Activated CD8-positive, alpha-beta memory T cell treated with anti-CD3 and anti-CD28 coated beads for 48 hours (primary cell): ENCODE data around the gene ANKS1B.
"Not testable (repeated sequence)": the region's sequence is repeated elsewhere in the genome, so short reads cannot be mapped to it uniquely, and the experiment has no call there.

Source experiments
- DNase-seq, 3 experiments: peaks; one replicate each; pipeline ENCODE4 v3.0.0-alpha.2; 2020; ENCODE audit warnings: low read depth in 2 of 3, low spot score in 2 of 3

Gene ANKS1B

DNA sequence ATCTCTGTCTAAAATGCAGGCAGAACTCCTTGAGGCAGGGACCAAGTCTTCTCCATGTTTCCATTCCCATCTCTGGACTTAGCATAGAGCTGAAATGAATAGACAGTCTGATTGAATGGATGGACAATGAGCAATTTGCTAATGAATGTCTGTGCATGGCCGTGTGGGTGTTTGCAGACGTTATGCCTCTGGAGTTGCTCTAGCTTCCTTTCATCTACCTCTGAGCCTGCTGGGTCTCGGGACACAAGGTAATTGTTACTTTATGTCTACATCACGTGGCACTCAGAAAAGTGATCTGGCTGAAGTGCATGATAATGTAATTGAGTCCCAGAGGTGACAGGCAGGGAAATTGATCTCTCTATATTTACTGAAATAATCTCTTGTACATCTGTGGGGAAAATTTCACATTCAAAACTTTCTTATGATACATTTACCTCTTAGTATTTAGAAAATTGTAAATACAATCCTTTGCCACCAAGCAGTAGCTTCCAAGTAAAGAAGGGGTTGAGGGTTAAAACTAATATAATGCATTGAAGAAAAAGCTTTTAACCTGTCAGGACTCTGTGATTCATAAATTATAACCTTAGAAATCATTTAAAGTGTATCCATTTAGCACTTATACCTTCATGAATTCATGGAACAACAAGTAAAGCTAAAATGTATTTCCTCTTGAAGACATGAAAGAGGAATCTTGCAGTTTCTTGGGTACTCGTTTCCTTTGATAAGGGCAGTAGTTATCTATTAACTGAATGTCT is 915.6 kb downstream of the ANKS1B start:
- DNase-seq = no peak

DNA sequence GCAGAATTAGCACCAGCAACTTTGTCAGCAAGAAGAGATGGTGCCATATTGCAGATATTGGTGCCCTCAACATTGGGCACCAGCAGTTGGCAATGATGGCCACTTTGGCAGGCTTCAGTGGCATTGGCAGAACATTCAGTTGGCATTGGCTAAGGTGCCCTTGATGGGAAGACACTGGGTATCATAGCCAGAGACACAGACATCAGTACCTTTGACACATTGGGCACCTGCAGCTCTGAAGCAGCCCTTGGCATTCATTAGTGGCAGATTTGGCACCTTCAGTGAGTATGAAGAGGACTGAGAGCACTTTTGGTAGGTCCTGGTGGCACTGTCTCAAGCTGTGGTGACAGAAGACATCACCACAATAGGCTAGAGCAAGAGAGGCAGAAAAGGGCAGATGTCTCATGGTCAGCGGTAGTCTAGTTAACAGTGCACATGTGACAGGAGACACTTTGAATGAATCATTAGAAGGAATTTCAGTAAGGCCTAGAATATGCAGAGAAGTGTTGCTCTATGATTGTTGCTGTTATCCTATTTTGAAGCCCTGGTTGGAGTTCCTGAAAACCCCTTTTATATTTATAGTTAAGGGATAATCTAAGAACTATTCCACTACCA is 917.5 kb downstream of the ANKS1B start:
- no peak for DNase-seq

DNA sequence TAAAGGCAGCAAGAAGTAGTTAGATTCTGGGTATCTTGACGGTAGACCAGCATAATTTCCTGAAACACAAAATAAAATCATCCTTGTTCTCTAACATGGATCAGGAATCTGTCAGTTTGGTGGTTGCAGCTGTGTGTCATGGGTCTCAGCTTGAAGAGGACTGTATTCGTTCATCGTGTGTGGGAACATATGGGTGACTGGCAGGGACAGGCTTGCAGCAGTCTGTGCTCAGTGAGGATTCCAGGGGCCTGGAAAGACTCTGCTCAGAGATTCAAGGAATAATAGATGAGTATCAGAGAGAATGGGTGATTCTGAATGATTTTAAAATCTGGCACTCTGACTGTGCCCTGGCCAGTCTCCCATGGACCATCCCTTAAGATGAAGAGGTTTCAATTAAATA is 918.0 kb downstream of the ANKS1B start:
- DNase-seq = no peak

DNA sequence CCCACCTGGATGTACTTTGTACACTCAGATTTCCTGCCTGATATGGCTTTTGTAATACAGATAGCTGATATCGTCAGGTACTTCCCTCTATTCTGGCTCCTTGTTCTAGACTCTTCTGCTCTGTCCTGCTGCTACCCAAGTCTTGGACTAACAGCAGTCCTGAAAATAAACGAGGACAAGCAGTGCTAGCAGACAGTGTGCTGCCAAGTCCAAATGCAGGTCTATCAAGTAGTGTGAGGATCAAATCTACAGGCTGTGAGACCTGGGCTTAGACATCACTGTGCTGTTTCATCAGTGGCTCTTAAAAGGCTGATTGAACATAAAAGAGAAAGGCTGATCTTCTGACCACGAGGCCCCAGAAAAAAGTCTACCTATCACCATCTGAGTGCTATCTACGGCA is 921.6 kb downstream of the ANKS1B start:
- no peak for DNase-seq

GRCh38 chr12:99059824-99060511 is 924.8 kb downstream of the ANKS1B start:
- no peak for DNase-seq

GRCh38 chr12:99057670-99058069 is 927.1 kb downstream of the ANKS1B start:
- no peak for DNase-seq

DNA sequence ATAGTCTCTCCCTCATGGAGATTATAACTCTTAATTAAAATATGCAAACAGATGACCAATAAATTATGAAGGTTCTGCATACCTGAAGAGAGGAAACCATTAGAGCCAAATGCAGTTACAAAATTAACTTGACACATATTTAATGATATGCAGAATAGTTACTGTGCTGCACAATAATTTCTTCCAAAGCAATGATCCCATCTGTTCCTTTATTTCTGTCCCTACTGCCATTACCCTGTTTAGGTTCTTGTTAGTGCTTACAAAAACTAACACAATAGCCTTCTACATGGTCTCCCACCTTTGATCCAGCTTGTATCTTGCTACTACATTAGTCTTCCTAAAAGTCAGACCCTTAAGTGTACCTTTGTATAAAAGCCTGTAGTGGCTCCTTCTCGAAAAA is 928.5 kb downstream of the ANKS1B start:
- DNase-seq = no peak

- no peak for DNase-seq
These were observed 929.4 kb downstream of the ANKS1B start for GRCh38 chr12:99055299-99055698.

DNA sequence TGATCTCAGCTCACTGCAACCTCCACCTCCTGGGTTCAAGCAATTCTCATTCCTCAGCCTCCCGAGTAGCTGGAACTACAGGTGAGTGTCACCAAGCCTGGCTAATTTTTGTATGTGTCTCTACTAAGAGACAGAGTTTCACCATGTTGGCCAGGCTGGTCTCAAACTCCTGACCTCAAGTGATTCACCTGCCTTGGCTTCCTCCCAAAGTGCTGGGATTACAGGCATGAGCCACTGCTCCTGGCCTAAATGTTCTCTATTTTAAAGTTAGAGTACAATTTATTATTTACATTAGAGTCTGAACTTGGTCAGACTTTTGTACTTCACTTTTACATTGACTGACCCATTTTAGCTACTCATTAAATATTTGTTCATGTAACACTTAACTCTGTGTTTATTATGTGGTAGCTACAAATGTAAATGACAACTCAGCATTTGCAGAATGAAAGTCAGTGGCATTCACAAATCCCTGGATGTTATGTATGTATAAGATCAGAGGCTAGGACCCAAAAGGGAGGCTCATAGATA is 930.1 kb downstream of the ANKS1B start:
- DNase-seq = no peak

- DNase-seq = no peak
These were observed 930.9 kb downstream of the ANKS1B start for GRCh38 chr12:99053616-99054362.

- no peak for DNase-seq
These were observed 935.0 kb downstream of the ANKS1B start for GRCh38 chr12:99049774-99050173.

DNA sequence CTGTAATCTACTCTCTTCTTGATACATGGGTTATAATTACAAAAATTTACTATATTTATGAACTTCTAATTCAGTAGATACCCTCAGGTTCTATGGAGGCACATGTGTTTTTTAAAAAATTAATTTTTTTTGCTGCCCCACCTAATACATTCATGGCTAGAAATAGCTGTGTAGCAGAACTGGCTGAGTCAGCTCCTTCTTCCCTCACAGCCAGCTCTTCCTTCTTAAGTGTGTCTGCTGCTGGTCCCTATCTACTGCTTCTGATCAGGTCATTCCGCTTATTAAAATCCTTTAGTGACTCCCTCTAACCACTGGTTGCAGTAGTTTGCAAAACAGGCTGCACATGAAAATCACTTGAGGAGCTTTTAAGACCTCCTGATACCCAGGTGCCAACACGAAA is 939.6 kb downstream of the ANKS1B start:
- DNase-seq = no peak

- no peak for DNase-seq
These were observed 941.3 kb downstream of the ANKS1B start for GRCh38 chr12:99043319-99043914.

DNA sequence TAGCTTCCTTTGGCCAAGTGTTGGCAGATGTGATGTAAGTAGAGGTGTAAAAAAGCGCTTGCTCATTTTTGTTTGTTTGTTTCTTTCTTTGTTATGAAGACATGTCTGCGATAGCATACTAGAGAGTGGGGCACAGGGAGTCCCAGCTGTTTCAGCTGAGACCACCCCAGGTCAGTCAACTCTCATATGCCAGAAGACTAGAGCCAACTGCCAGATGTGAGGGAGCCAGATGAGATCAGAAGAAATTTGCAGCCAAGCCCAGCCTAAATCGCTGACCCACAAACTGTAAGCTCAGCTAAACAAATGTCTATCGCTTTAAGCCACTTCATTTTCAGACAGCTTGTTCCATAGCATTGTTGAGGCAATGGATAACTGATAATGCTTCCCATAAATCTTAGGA is 942.5 kb downstream of the ANKS1B start:
- no peak for DNase-seq

GRCh38 chr12:99039367-99040120 is 945.2 kb downstream of the ANKS1B start:
- no peak for DNase-seq

DNA sequence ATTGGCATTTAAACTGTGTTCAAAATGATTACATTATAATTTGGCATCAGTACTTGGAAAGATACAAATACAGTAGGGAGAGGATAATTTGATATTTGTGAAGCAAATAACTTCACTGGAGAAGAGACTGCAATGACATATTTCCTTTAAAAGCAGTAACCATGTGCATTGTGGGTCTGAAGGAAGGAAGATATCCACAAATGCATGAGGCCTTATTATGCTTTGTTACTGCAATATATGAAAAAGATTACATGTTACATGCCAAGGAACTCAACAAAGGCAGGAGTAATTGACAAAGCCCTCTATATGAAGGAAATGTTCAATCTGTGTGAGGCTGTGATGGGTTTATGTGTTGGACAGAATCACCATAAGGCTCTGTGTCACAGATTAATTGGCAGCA is 948.2 kb downstream of the ANKS1B start:
- no peak for DNase-seq

DNA sequence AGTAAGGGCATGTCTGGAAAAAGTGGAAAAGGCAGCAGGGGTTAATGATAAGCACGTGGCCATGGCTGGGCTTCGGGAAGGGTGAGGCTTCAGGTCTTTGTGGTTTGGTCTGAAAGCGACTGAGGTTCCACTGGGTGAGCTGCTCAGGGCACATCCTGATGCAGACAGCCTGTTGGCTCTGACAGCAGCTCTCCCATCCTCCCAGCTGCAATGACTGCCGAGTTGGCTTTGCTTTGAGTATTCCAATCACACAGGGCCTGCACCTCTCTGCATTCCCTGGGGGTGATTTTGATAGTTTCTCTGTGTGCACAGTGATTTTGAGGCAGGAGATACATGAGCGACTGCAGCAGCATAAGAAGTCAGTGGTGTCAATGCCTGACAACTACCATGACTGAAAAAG is 948.9 kb downstream of the ANKS1B start:
- no peak for DNase-seq

DNA sequence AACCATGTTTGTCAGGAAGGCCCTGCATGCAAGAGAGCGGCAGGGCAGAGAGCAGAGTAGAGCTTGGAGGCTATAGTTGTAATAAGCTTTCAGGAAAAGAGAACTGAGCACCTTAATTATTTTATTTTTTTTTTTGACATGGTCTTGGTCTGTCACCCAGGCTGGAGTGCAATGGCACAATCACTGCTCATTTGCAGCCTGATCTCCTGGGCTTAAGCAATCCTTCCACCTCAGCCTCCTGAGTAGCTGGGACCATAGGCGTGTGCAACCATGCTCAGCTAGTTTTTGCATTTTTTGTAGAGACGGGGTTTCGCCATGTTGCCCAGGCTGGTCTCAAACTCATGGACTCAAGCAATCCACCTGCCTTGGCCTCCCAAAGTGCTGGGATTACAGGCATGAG is 950.5 kb downstream of the ANKS1B start:
- not testable (repeated sequence) for DNase-seq

GRCh38 chr12:99029511-99030271 is 955.0 kb downstream of the ANKS1B start:
- DNase-seq = no peak

DNA sequence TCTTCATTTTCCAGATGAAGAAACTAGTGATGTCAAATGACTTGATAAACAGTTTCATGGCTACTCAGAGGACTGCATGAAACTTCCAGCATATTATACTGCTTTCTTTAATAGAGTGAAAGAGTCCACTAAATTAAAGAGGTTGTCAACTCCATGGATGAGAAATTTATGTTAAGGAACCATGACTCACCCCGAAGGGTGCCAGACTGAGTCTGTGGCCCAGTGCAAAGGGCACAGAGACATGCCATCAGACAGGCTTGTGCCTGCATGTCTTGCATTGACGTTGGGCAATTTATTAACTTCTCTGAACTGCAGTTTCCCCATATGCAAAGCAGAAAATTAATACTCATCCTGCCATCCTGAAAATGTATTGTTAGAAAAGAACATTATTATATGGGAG is 957.3 kb downstream of the ANKS1B start:
- no peak for DNase-seq
